Amniotic stem cell (primary cell): ENCODE measurements around the gene INPP5A.
A peak's percentile ranks its signal among the peaks of the same experiment; 100 is the strongest.

Source experiments
- DNase-seq: peaks from one replicate; lab custom pipeline; 2025; lab: John Stamatoyannopoulos, UW

The INPP5A gene

DNA sequence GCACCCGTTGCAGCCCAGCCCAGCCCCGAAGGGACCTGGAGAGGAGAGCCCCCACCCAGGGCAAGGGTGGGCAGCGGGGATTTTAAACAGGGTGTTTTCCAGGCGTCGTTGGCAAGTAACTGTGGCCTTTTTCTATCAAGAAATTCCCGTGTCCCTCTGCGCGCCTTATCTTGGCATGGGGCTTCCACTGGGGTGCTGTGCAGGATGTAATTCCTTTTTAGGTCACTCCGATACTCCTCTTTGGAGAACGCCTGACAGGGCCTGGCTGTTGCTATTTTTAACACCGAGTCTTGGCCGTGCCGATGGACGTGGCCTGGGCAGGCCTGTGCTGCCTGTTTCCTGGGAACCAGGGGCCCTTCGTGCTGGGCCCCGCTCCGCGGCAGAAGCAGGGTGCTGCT lies 93.8 kb downstream of the INPP5A start:
- no peak for DNase-seq

DNA sequence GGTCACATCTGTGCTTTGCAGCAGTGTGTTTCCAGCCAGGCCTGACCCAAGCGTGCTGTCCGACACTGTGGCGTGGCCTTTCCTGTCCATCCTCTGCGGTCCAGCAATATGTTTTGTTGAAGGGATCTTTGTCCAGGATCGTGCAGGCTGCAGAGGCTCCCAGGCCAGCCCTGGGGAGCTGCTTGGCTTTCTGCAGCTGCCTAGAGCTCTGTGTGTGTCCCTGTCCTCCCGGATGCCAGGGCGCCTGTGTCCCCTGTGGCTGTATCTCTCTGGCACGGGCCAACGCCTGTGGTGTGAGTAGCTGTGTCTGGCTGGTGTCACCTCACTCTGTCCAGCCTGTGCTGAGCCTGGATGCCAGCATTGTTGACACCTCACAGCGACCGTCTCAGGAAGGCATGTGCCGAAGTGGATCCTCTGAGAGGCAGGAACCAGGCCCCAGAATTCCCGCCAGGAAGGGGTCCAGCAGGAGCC lies 94.5 kb downstream of the INPP5A start:
- no peak for DNase-seq

DNA sequence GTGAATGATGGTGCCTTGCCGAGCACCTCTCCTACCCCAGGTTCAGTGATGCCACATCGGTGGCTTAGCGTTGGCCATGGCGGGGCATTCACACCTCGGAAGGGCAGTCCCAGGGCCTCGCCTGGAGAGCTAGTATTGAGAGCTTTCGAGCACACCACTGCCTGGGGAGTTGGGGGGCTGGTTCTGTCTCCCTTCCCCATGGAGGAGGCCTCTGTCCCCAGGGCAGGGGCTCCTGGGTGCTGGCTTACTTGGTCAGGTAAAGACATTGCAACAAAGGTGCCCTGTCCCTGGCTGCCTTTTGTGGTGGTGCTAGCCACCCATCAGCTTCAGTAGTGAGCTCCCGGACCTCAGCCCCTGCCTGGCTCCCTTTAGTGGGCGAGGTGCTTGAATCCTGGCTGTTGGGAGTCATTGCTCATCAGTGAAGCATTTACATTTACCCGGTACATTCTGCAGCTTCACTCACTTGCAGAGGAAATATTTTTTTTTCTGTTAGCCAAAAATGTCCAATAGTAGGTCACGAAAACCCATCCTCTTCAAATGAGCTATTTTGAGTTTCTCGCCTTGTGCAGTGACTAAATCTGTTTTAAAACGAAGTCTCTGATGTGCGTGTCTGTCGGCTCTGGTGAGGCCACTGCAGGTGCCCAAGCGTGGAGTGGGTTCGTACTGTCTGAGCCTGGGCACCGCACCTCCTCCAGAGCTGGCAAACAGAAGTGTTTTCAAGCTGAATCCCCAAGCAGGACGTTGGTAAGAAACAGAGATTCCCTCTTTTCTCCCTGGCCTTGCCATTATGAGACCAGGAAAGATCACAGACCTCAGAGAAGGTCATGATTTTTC lies 95.5 kb downstream of the INPP5A start:
- DNase-seq, result peak; percentile 31

DNA sequence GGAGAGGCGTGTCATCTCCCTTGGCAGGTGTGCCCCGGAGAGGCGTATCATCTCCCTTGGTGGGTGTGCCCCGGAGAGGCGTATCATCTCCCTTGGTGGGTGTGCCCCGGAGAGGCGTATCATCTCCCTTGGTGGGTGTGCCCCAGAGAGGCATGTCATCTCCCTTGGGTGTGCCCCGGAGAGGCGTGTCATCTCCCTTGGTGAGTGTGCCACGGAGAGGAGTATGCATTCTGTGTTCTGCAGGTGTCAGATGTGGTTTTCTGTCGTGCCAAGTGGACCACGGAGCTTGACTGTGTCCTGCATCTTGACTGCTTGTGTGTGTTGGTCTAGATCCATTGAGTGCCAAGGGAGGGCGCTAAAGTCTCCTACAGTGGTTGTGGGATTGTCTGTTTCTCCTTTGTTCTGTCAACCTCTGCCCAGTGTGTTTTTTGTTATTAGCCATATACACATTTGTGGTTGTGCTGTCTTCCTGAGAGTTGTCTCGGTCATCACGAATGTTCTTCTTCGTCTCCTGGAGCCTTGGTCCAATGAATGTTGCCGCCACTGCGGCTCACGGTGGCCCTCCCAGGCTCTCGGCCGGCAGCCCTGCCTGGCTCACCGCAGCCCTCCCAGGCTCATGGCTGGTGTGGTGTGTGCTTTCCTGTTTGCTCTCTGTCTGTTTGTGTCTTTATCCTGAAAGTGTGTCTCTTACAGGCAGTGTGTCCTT lies 96.8 kb downstream of the INPP5A start:
- DNase-seq, result no peak

DNA sequence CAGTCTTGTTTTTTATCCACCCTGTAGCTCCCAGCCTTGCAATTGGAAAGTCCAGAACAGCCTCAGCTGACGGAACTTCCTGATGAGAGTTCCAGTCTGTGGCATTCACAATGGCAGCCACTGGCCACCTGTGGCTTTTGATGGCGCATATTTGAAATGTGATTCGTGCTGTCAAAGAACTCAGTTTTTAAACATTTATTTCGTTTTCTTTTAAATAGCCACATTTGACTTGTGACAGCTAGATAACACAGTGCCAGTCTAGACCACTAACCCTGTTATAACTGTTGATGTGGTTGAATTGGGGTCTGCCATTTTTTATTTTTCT lies 97.3 kb downstream of the INPP5A start:
- no peak for DNase-seq

DNA sequence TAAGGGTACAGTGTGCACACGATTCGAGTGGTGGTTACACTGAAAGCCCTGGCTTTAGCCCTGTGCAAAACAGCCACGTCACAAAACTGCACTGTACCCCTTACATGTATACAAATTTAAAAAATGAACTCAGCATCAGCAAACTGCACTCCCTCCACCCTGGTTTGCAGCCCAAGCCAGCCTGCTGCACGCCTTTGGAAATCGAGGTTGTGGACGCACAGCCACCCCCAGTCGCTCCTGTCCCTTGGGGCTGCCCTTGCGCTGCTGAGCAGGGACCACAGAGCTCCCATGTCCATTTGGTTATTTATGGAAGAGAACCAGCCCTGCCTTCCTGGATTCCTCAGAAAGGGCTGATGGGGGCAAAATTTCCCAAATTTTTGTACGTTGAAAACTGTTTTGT lies 98.8 kb downstream of the INPP5A start:
- no peak for DNase-seq

DNA sequence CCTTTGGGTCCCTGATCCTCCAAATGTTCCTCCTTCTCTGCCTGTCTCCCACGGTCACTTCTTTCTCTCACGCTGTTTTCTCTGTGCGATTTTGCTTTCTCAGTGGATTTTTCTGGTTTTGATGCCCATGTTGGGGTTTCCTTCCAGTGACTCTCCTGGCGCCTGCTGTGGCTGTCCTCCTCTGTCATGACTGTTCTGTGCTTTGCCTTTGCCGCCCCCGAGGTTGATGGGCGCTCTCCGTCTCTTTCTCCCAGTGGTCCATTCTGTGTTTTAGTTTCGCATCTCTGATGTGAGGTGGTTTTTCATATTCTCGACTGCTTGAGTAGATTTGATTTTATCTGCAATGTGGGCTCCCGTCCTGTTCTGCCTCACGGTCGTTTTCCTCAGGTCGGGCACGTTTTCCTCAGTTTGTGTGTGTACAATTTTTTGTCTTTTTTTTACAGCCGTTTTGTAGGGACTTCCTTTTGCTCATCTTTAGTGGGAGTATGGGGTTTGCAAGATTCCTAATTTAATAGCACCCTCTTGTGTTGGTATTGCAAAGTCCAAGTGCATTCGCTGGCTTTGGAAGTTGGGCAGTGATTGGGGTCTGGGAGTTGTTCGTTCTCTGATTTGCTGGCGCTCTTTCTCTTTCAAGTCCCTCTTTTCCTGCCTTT lies 100.0 kb downstream of the INPP5A start:
- DNase-seq, result peak; percentile 50

DNA sequence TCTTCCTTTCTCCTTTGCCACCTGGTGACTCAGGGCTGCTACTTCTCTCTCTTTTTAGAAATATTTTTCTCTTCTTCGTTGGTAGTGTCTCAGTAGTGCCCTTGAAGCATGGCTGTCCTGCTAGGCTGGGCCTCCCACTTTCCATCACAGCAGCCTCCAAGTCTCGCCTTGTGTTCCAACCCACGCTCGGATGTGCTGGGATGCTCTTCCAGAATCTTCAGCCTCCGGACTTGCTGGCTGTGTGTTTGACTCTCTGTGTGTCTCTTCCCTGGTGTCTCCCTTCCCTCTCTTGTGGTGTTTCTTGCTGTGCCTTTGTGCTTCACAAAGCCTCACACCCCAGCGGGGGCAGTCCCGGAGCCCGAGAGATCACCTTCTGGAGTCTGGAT lies 100.5 kb downstream of the INPP5A start:
- no peak for DNase-seq

DNA sequence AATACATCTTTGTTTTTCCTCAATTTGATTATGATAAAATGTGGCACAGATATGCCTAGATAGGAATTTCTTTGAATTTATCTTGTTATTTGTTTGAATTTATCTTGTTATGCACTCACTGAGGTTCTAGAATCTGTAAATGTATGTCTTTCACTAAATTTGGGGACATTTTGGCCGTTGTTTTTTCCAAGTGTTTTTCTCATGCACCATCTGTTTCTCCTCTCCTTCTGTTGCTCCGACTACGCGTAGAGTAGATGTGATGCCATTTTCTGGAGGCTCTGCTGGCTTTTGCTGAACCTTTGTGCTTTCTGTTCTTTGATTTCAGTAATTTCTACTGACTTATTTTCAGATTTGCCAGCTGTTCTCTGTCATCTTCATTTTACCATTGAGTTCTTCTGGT lies 101.9 kb downstream of the INPP5A start:
- no peak for DNase-seq

DNA sequence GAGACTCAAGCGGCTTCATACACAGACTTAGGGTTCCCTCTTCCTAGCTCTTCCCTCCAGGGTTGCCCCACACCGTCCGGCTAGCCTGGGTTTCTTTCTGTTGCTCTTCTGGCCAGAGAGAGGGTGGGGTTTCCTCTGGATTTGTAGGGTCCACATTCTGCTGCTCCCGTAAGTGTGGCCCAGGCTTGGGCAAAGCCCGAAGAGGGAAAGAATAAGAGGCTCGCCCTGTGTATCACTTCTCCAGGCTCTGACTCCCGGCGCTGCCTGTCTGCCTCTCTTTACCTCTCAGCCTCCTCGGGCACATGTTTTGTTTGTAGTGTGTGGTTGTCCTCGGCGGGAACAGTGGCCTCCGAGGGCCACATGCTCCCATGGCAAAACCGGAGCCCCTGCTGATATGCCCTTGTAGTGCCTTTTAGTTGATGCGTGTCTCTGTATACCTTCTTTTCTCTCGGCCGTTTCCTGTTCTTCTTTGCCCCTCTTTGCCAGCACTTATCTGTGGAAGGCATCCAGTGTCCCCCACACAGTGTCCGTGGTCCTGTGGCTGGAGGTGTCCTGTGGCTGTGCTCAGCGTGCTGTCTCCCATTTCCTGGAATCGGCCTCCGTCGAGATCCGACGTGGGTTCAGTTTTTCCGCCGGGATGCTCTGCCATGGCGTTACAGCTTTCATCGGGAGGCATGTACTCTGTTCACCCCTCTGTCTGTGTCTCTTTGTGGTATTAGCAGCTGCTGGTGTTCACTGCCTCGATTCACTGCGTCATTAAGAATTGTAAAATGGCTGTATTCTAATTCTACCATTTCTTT lies 102.9 kb downstream of the INPP5A start:
- DNase-seq, result no peak

DNA sequence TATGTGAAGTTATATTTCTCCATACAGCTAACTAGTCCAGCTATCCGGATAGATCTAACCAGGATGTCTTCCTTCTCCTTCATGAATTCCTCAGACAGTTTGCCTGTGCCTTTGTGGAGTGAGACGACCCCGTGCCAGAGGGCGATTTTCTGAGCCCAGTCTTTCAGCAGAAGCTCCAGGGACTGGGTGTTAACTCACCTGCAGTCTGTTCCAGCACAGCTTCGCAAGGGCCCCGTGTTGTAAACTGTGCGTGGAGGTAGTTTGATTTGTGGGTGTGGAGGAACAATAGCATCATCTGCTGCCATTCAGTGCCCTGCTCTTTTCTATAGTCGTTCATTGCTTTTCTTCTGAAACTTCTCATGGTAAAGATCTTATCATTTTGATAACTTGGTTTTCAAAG lies 103.8 kb downstream of the INPP5A start:
- DNase-seq, result no peak

DNA sequence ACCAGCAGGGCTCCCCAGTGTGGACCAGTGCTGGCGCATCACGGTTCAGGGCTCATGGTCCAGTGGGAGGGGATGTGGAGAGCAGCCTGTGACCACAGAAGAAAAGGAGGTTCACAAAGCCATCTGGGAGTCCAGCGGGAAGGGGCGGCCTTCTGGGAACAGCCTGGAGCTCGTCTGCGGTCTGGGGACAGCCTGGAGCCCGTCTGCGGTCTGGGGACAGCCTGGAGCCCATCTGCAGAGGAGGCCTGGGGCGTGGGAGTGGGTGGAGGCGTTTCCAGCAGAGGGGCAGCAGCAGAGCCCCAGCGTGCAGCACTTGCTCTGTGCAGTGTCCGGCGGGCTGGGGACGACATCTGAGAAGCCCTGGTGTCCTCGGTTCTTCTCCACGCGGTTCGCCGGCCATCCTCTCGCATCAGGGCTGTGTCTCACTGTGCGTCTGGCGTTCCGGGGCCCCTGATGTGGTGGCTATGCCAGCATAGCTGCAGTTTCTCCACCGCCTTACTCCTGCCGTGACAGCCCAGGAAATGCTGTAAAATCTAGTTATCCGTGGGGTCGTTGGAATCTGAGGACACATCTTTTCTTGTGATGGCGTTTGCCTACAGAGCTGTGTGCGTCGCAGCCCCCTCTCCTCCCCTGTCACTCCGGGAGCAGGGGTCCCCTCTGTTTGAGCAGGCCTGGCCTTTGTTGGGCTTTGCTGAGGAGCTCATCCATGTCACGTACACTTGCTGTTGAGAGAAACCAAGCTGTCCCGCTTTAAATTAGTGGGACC lies 104.6 kb downstream of the INPP5A start:
- no peak for DNase-seq

DNA sequence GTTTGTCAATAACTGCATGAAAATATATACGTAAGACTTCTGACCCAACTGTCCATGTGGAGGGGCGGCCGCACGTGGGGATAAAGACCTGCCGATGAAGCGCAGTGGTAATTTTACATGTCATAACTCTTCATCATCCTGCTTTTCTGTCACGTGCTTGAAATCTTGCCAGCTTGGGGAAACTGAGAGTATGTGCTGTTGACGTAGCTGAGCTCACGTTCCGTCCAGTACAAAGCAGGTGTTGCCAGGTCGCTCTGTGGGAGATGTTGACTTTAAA lies 105.1 kb downstream of the INPP5A start:
- DNase-seq, result no peak

DNA sequence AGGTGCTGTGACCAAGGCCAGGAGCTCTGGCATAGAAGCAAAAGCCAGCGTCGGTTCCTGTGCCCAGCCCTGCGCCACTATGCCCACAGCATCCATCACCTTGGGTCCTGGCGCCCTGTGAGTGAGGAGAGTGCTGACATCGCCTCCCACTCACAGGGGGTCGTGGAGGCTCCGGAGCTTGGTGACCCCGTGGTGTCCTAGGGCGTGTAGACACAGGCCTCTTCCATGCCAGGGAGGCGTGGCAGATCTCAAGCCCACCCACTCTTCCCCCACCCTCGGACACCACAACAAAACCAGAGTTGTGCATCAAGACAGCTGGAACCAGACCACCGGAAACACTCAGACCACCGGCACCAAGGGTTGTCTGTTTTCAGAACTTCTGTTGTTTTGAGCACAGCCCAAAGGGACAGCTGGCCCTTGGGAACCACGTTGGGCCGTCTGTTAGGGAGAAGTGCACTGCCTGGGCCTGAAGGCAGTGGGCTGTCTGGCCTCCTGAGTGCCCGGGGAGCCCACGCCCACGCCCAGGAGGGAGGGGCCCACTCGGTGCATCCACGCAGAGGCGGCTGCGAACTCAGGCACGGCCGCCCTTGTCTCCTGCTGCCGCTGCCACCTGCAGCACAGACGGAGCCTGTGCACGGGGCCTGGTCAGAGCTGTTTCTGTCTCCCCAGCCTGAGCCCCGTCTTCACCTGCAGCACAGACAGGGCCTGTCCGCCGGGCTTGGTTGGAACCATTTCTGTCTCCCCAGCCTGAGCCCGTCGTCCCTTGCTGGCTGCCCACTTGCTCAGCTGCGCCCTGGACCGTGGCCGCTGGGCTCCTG lies 106.3 kb downstream of the INPP5A start:
- no peak for DNase-seq

DNA sequence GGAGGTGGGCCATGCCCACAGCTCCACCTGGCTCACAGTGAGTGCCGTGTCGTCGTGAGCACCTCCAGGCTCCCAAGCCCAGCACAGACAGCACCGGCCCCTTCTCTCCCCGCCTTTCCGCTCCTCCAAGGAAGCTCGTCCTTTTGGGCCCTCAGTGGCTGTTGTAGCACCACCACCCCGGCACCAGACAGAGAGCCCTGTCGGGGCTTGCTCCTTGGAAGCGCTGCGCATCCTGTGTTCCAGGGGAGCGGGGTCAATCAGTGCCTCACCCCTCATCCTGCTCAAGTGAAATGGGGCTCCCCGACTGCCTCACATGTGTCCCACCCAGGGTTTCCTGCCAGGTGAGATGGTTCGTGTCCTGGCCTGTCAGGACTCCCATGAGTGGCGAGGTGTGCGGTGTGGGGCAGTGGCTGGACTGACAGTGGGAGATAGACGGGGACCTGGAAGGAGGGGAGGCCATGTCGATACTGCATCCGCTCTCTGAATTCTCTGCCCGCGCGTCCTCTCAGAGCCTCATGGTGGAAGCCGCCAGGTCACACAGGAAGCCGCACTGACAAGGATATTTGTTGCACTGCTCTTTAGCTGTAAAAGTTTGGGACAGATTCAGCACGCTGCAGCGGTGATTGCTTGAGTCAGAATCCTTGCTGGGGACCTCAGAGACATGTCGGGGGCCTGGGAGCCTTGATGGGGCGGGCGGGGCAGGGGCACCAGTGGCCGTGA lies 107.1 kb downstream of the INPP5A start:
- DNase-seq, result no peak

DNA sequence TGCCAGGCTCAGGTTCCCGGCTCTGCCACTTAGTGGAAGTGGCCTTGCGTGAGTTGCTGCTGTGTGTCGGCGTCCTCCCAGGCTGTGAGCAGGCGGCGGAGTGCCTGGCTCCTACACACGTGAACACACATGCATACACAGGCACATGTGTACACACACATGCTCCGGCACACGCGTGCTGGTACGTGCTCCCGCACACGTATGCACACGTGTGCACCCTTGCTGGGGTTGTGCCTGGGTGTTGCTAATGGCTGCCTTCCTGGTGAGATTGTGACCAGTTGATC lies 107.6 kb downstream of the INPP5A start:
- no peak for DNase-seq

DNA sequence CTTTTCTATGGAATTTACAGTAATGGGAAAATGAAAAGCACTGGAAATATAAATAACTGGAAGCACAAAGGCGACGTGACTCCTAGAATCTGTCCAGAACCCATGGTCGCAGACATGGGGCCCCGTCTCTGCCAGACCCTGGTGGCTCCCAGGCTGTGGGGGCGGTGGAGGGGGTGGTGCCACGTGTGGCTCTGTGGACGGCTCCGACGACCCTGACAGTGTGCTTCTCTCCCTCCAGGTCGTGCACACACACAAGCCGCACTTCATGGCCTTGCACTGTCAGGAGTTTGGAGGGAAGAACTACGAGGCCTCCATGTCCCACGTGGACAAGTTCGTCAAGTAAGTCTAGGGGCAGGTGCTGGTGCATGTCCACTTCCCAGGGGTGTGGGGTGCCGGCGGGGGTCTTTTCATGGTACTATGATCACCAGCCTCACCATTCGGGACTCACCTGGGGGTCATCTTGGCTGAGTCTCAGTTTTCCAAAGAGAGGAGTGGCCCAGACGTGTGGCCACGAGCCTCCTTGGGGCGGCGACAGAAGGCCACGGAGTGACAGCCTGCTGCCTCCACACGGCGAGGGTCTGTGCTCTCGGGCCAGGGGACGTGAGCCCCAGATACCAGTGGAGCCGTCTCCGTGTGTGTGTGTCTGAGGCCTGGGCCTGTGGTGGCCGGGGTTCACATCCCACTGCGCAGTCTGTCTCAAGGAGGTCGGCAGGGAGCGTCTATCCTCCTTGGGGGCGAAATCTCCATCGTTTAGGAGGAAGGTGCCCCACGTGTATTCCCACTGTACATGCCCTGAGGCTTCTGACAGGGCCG lies 108.2 kb downstream of the INPP5A start:
- no peak for DNase-seq

DNA sequence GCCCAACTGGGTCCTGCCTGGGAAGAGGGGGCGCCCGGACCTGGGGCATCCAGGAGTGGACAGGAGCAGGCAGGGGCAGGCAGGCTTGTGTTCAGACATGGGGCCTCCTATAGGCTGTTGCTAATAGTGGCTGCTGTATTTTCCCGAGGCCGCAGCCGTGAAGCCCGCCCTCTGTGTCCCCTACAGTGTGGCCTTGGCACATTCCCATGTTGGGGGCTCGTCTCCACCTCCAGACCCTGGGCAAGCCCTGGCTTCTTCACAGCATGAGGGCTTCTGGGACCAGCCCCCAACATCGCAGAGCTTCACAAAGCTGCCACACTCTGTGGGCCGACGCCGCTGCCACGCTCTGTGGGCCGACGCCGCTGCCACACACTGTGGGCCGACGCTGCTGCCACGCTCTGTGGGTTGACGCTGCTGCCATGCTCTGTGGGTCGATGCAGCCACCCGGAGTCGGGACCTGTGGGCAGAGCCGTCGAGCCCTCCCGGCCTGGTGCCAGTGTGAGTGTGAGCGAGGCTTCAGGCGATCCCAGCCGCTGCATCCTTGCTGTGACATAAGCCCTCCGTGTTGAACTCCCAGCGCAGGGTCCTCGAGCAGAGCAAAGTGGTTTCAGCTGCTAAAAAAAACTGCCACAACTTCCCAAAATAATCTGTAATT lies 109.0 kb downstream of the INPP5A start:
- no peak for DNase-seq

DNA sequence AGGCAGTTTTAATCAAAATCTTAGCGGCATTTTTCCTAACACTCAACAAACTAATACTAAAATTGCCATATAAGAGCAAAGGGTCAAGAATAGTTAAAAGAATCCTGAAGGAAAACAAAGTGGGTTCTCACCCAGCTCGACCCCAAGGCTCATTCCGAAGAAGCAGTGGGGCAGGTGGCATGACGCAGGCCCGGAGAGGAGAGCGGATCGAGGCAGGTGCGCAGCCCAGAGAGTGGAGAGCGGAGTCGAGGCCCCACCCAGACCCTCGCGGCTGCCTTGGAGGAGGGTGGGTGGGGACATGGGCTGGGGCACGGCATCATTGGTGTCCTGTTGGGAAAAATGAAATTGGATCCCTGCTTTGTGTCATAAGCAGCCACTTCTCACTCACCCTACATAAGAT lies 109.8 kb downstream of the INPP5A start:
- no peak for DNase-seq
